Tibial nerve (tissue), 3 donors: ENCODE data around the gene ZNF385D.

ENCODE experiments used
- CTCF ChIP-seq, 5 experiments: fragments of 200-600 bp in 3 of 5; fragments of 450-650 bp in 2 of 5; sonication (generic) in 3 of 5; IDR thresholded peaks; one replicate each; pipeline ENCODE4 v1.5.1; 2016 to 2019; ENCODE audit warnings: antibody characterized with exemption in 5 of 5, mild to moderate bottlenecking in 3 of 5, moderate library complexity in 2 of 5
- POLR2A ChIP-seq, 2 donors: fragments of 450-650 bp; IDR thresholded peaks; one replicate each; pipeline ENCODE4 v1.6.1; 2017; ENCODE audit warnings: antibody characterized with exemption in 2 of 2, mild to moderate bottlenecking in 2 of 2, moderate library complexity in 2 of 2

GRCh38 chr3:21673393-21673792 lies 77.6 kb downstream of the ZNF385D start:
- TF ChIP-seq POLR2A (IDR thresholded peaks at IDR 0.05) (no peak), CTCF (IDR thresholded peaks at IDR 0.05) (no peak)
